HG03280 (cell line): ENCODE results near the gene DDB1.
"Not testable (repeated sequence)": the region's sequence is repeated elsewhere in the genome, so short reads cannot be mapped to it uniquely, and the experiment has no call there.

Source experiments
- ATAC-seq: cut with Tn5 transposase; IDR thresholded peaks from one replicate; pipeline ENCODE4 v1.9.1; 2021; ENCODE audit warnings: mild to moderate bottlenecking, moderate library complexity; ENCODE audit not compliant: unreplicated experiment

The DDB1 gene

DNA sequence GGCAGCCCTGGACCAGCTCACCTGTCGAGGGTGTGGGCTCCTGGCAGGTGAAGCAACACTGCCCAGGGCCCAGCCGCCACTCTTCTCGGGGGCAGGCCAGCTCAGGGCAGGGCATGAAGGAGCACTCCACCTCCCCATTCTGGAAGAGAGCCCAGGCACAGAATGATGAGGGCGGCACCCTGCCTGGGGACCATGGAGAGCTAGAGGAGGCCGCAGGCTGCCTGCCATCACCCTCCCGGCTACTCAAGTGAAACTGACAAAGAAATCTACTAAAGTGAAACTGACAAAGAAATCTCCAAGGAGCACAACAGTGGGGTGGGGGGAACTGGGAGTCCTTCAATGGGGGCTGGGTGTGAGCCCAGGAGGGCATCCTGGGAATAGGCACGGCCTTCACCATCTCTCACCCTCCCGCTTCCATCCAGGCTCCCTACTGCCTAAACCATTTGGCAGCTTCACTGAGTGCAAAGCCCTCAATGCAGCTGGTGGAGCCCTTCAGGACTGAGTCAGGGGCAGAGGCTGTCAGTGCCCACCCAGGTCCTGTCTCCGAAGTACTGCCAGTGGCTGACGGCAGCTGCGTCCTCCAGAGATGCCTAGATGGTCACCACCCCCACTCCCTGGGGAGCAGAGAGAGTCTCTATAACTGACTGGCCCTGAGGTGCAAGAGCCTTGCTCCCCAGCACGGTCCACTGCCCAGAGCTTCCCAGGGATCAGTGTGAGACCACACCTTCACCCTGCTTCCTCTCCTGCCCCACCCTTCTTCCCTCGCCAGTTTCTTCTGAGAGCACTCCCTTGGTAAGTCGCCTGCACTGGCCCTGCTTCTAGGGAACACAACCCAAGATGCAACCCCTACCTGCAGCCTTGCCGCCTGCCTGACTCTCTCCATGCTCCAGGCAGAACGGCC lies 59.5 kb downstream of the DDB1 start:
- no peak for ATAC-seq

DNA sequence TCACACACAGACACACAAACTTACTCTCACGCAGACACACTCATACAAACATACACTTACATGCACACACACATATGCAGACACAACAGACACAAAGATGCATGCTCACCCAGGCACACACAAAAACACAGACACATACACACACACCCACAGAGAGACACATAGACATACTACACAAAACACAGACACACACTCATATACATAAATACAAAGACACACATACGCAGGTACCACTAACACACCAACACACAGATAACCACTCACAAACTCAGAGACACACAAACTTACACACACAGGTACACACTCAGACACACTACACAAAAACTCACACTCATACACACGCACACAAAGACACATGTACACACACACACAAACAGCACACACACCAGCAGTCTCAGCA lies 60.2 kb downstream of the DDB1 start:
- no peak for ATAC-seq

DNA sequence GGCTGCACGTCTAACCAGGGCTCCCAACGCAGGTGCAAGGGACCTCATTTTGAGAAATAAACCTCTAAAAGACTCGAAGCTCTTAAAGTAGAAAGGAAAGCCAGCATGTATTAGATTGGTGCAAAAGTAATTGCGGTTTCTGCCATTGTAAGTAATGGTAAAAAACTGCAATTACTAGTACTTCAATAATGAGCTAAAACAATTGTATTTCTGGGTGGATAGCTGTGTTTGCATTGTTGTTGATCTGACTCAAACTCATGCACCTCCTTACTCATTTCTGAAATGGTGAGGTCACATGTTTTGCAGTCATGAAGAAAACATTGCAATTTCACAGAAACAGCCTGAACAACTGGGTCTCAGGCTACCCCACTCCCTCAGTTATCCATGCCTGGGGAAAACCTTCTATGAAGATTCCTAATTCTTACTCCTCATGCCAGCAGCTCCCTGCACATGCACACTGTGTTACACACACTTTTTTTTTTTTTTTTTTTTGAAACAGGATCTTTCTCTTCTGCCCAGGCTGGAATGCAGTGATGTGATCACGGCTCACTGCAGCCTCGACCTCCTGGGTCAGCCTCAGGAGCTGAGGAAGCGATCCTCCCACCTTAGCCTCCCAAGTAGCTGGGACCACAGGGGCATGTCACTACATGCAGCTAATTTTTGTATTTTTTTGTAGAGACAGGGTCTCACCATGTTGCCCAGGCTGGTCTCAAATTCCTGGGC lies 62.4 kb downstream of the DDB1 start:
- no peak for ATAC-seq

GRCh38 chr11:61268588-61269250 lies 64.2 kb downstream of the DDB1 start:
- no peak for ATAC-seq

GRCh38 chr11:61267437-61267841 lies 65.5 kb downstream of the DDB1 start:
- no peak for ATAC-seq

DNA sequence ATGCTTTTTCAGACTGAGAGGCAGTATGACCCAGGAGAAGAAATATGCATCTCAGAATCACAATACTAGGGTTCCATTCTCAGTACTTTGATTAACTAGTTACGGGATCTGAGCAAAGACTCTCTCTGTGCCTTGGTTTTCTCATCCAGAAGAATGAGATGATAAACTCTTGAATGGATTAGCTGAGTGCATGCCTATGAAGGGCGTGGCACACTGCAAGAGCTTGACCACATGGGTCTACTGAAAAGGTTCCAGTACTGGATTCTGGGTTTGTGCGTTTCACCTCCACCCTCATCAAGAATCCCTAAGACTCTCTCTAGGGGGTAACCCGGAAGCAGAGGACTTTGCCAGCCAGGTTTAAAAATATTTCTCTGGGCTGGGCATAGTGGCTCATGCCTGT lies 66.3 kb downstream of the DDB1 start:
- no peak for ATAC-seq

DNA sequence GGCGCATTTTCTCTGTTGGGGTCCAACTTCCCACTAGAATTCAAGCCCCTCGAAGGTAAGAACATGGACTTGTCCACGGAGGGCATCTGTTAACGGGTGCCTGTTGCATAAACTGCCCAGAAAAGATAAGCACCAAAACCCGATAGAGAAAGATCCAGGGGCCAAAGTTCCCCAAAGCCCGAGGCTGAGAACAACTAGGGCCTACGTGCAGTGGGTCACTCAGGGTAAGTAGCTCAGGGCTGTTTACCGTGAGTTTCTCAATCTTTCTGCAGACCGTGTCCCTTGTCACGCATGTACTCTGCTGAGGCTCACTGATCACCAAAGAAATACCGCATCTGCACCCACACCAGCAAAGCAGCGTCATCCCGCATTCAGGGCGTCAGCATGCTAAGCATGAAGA lies 67.5 kb downstream of the DDB1 start:
- no peak for ATAC-seq

GRCh38 chr11:61264795-61265194 lies 68.1 kb downstream of the DDB1 start:
- no peak for ATAC-seq

DNA sequence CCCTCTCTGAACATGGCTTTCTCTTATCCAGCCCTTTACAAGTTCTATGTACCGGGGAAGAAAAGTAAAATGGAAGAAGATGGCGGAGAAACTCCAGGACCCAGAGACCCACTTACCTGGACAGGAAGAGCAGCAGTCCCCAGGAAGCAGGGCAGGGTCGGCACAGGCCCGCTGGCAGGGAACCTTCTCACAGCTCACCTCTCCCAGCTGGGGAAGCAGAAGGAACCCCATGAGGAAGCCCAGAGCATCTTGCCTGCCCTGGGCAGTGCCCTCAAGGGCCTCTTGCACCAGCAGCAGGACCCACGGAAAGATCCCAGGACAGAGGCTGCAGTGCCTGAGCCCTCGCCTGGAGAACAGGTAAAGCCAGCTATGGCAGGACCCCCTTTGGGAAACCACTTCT lies 68.5 kb downstream of the DDB1 start:
- ATAC-seq = no peak

DNA sequence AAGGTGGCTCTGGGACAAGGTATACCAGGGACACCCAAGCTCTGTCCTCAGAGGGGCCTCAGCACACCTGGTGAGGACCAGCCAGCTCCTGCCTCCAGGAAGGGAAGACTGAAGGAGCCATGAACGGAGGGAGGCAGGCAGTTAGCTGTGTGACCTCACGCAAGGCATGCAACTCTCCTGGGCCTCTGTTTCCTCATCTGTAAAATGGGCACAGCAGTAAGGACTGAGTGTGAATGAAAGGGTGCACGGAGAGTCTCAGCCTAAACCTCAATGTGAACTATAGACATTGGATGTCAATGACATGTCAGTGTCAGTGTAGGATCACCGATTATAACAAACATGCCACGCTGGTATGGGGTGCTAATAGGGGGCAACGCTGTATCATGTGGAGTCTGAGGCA lies 73.5 kb downstream of the DDB1 start:
- ATAC-seq = no peak

GRCh38 chr11:61258546-61258945 lies 74.4 kb downstream of the DDB1 start:
- no peak for ATAC-seq

DNA sequence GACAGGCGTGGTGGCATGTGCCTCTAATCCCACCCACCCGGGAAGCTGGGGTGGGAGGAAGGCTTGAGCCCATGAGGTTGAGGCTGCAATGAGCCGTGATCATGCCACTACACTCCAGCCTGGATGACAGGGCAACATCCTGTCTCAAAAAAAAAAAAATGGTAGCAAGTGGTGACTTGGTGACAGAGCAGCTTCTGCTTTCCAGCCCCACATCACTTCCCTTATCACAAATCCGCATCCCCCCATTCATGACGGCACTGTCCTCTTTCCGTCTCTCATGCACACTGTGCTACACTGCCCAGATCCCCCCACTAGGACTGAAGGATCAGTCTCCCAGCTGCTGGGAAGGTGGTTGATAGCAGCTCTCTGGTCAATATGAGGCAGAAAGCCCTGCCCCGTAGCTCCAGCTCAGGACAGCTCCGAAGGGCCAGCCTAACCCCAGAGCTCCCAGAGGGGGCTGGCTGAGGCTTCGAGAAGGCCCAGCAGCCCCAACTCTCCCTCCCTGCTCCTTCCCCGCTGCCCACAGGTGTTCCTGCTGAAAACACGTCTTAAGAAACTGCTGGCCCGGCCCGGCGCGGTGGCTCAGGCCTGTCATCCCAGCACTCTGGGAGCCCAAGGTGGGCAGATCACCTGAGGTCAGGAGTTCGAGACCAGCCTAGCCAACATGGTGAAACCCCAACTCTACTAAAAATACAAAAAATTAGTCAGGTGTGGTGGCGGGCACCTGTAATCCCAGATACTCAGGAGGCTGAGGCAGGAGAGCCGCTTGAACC lies 76.0 kb downstream of the DDB1 start:
- ATAC-seq = no peak

GRCh38 chr11:61254403-61255025 lies 78.4 kb downstream of the DDB1 start:
- ATAC-seq = peak; percentile 73

DNA sequence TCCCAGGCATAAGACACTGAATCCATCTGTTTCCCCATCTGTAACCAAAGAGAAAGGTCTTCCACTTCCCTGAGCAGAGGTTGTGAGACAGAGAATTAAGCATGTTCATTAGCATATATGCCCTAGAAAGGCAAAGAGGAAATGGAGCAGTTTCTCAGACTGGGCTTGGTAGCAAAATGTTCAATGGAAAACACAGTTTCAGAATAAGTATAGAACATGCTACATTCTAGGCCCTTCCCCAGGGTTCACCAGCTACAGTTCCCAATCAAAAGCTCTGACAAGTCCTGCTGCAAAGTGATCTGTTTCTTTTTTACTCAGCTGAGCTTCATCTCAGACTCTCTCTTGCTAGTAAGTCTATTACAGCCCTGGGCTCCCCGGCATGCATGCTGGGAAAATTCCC lies 80.6 kb downstream of the DDB1 start:
- not testable (repeated sequence) for ATAC-seq

DNA sequence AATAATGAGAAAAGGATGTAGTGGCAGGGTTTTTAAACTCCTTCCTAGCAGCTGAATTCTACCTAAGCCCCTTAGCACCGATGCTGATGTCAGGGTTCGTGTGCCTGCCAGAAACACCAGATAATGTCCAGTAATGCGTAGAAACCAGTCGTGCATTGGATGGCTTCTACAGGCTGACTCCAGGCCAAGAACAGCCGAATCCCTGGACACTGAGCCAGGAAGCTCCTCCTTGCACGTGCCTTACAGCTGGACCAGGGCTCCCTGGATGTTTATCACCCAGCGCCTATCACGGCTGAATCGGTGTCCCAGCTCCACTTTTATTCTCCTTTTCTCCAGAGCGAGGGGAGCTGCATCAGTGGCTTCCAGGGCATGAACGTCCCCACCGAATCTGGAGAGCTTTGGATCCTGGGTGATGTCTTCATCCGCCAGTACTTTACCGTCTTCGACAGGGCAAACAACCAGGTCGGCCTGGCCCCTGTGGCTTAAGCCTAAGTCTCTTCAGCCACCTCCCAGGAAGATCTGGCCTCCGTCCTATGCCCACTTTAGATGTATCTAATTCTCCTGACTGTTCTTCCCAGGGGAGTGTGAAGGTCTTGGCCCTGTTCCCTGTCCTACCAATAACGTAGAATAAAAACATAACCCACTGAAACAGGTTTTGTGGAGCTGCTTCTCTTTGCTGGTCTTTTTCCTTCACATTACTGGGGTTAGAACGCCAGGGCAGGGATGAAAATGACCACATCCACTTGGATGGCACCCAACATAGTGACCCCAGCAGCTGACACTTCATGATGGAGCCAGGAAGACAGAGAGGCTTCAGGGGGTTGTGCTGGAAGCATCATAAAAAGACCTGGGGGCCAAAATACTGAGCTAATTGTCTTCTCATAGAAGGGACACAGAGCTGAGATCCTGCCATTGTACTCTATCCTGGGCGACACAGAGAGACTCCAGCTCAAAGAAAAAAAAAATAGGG lies 81.8 kb downstream of the DDB1 start:
- not testable (repeated sequence) for ATAC-seq
